GM21381 (cell line): ENCODE results near the gene NKX6-1.

Source experiments
- ATAC-seq: cut with Tn5 transposase; IDR thresholded peaks from one replicate; pipeline ENCODE4 v1.9.1; 2021; ENCODE audit warnings: mild to moderate bottlenecking, moderate library complexity; ENCODE audit not compliant: unreplicated experiment

Gene NKX6-1

GRCh38 chr4:84480082-84480481 lies 19.0 kb downstream of the NKX6-1 start:
- ATAC-seq: no peak

- no peak for ATAC-seq
Observed at GRCh38 chr4:84479663-84480062, 19.4 kb downstream of the NKX6-1 start.

GRCh38 chr4:84477738-84478137 lies 21.4 kb downstream of the NKX6-1 start:
- no peak for ATAC-seq

GRCh38 chr4:84474107-84474506 lies 25.0 kb downstream of the NKX6-1 start:
- ATAC-seq: no peak

GRCh38 chr4:84472154-84472553 lies 26.9 kb downstream of the NKX6-1 start:
- no peak for ATAC-seq

- ATAC-seq: no peak
Observed at GRCh38 chr4:84470204-84470785, 28.8 kb downstream of the NKX6-1 start.

GRCh38 chr4:84467601-84468000 lies 31.5 kb downstream of the NKX6-1 start:
- no peak for ATAC-seq

- no peak for ATAC-seq
Observed at GRCh38 chr4:84459783-84460182, 39.3 kb downstream of the NKX6-1 start.

- no peak for ATAC-seq
Observed at GRCh38 chr4:84456157-84456556, 42.9 kb downstream of the NKX6-1 start.

GRCh38 chr4:84455697-84456096 lies 43.4 kb downstream of the NKX6-1 start:
- no peak for ATAC-seq

GRCh38 chr4:84451546-84451945 lies 47.5 kb downstream of the NKX6-1 start:
- no peak for ATAC-seq

GRCh38 chr4:84443523-84443922 lies 55.6 kb downstream of the NKX6-1 start:
- ATAC-seq: no peak

- ATAC-seq: no peak
Observed at GRCh38 chr4:84442778-84443177, 56.3 kb downstream of the NKX6-1 start.
